22Rv1 (cell line): ENCODE measurements around the gene ZNF354C.

ENCODE experiments used
- CTCF ChIP-seq: fragments of 450-650 bp; IDR thresholded peaks from 2 replicates; pipeline ENCODE4 v1.5.1; 2017; ENCODE audit warnings: mild to moderate bottlenecking
- ZFX ChIP-seq: fragments of 450-650 bp; IDR thresholded peaks from 2 replicates; pipeline ENCODE4 v1.6.1; 2017; ENCODE audit warnings: antibody characterized with exemption, borderline replicate concordance

- TF ChIP-seq CTCF: no peak
- no peak for TF ChIP-seq ZFX
Measured at GRCh38 chr5:179023528-179024189, 36.5 kb upstream of the ZNF354C start, which contains the start of gene ZNF879.
